B cell (primary cell): ENCODE measurements around the gene IER2. TPM values are rescaled to one million over a fixed set of nuclear protein-coding genes. Genes with fewer than 3 reads are reported as not detected.

Source experiments
- ATAC-seq: fragments of 200-7000 bp; cut with Tn5 transposase; one replicate; pipeline ENCODE4 v1.10.0; 2021; ENCODE audit warnings: low read depth, mild to moderate bottlenecking, moderate number of reproducible peaks, moderate library complexity
- CTCF ChIA-PET: fragments of 350-600 bp; sonication (Branson Sonifier 250); formaldehyde crosslinking; loops from one replicate; lab custom pipeline; 2021; ENCODE audit warnings: antibody characterized with exemption, inconsistent platforms; lab: Charles Lee
- POLR2A ChIA-PET: fragments of 350-600 bp; sonication (Branson Sonifier 250); formaldehyde crosslinking; loops from one replicate; lab custom pipeline; 2021; ENCODE audit warnings: antibody characterized with exemption; lab: Charles Lee
- DNase-seq: peaks from one replicate; pipeline ENCODE4 v3.0.0; 2013
- H2AFZ ChIP-seq: 2 replicates; pipeline ENCODE4 v1.6.1; 2012; ENCODE audit warnings: mild to moderate bottlenecking, low read depth, low read length; ENCODE audit not compliant: insufficient read depth, poor library complexity, severe bottlenecking
- H3K27ac ChIP-seq, 2 donors: 1 replicate in 1 of 2; 2 replicates in 1 of 2; pipeline ENCODE4 v1.5.1; 2012 to 2013; ENCODE audit warnings: low read length in 2 of 2, mild to moderate bottlenecking in 2 of 2, moderate library complexity in 1 of 2
- H3K27me3 ChIP-seq, 4 experiments: fragments of 200-600 bp in 1 of 4; sonication (generic) in 1 of 4; replicated peaks in 1 of 4; 1 replicate in 2 of 4; 2 replicates in 2 of 4; pipeline versions ENCODE4 v1.6.1 to v1.7.0; 2013 to 2016; ENCODE audit warnings: low read length in 3 of 4, mild to moderate bottlenecking in 2 of 4, mixed read lengths in 1 of 4, moderate library complexity in 1 of 4; ENCODE audit not compliant: insufficient read depth in 4 of 4, control insufficient read depth in 3 of 4; ENCODE audit errors: control extremely low read depth in 1 of 4
- H3K36me3 ChIP-seq, 2 experiments: replicated peaks in 1 of 2; 1 replicate in 1 of 2; 2 replicates in 1 of 2; pipeline versions ENCODE4 v1.6.1 to v1.7.1; 2013; ENCODE audit warnings: low read length in 1 of 2; ENCODE audit not compliant: insufficient read depth in 2 of 2, control insufficient read depth in 1 of 2; ENCODE audit errors: control extremely low read depth in 1 of 2, extremely low read depth in 1 of 2
- H3K4me1 ChIP-seq, 2 donors: fragments of 200-600 bp in 1 of 2; sonication (generic) in 1 of 2; 1 replicate in 1 of 2; 2 replicates in 1 of 2; pipeline versions ENCODE4 v1.5.1 to v1.6.1; 2013 to 2017; ENCODE audit warnings: low read length in 2 of 2; ENCODE audit not compliant: control insufficient read depth in 2 of 2, insufficient read depth in 2 of 2
- H3K4me2 ChIP-seq: replicated peaks from 2 replicates; pipeline ENCODE3; 2012; ENCODE audit warnings: mild to moderate bottlenecking, low read depth, low read length; ENCODE audit not compliant: poor library complexity, severe bottlenecking
- H3K4me3 ChIP-seq, 5 experiments: fragments of 200-600 bp in 1 of 5; sonication (generic) in 1 of 5; 1 replicate in 3 of 5; 2 replicates in 2 of 5; pipeline versions ENCODE4 v1.5.1 to v1.7.0; 2011 to 2016; ENCODE audit warnings: low read length in 4 of 5, mild to moderate bottlenecking in 4 of 5, low read depth in 2 of 5, control low read depth in 1 of 5, moderate library complexity in 1 of 5; ENCODE audit not compliant: insufficient read depth in 1 of 5; ENCODE audit errors: control extremely low read depth in 1 of 5, extremely low read depth in 1 of 5
- H3K79me2 ChIP-seq: fragments of 200-600 bp; sonication (generic); one replicate; pipeline ENCODE4 v1.6.0; 2016; ENCODE audit warnings: low read length; ENCODE audit not compliant: control insufficient read depth, insufficient read depth
- H3K9ac ChIP-seq: fragments of 200-600 bp; sonication (generic); 2 replicates; pipeline ENCODE4 v1.6.1; 2017; ENCODE audit warnings: mild to moderate bottlenecking, low read length, moderate library complexity
- H3K9me3 ChIP-seq, 3 donors: one replicate each; pipeline versions ENCODE4 v1.6.1 to v1.7.1; 2013; ENCODE audit warnings: low read length in 2 of 3; ENCODE audit not compliant: control insufficient read depth in 2 of 3, insufficient read depth in 1 of 3; ENCODE audit errors: control extremely low read depth in 1 of 3
- H4K20me1 ChIP-seq: 2 replicates; pipeline ENCODE4 v1.6.0; 2012; ENCODE audit warnings: mild to moderate bottlenecking, low read length; ENCODE audit not compliant: insufficient read depth, control insufficient read depth, poor library complexity, severe bottlenecking
- H3K27ac Mint-ChIP-seq: one replicate; pipeline ENCODE4 v1.8.0; 2021; ENCODE audit warnings: mixed read lengths
- H3K27me3 Mint-ChIP-seq: one replicate; pipeline ENCODE4 v1.8.0; 2021; ENCODE audit warnings: mixed read lengths
- H3K4me1 Mint-ChIP-seq: one replicate; pipeline ENCODE4 v1.8.0; 2021; ENCODE audit warnings: mixed read lengths
- H3K4me3 Mint-ChIP-seq: one replicate; pipeline ENCODE4 v1.8.0; 2021; ENCODE audit warnings: mixed read lengths
- H3K9me3 Mint-ChIP-seq: one replicate; pipeline ENCODE4 v1.8.0; 2022; ENCODE audit warnings: mixed read lengths; ENCODE audit not compliant: insufficient read depth
- CTCF ChIP-seq: fragments of 200-600 bp; IDR thresholded peaks from one replicate; pipeline ENCODE4 v1.8.0; 2022; ENCODE audit warnings: antibody characterized with exemption, mild to moderate bottlenecking
- EZH2 ChIP-seq: IDR thresholded peaks from 2 replicates; pipeline ENCODE4 v1.6.1; 2012; ENCODE audit warnings: borderline replicate concordance, low read depth, mild to moderate bottlenecking, moderate library complexity, low read length; ENCODE audit not compliant: insufficient read depth, poor library complexity, severe bottlenecking
- WGBS: methylation state at CpG from one replicate; pipeline ENCODE4 v1.1.5; 2013; ENCODE audit warnings: missing lambda C conversion rate; ENCODE audit not compliant: insufficient coverage; 5-methylcytosine and 5-hydroxymethylcytosine counted together
- intact Hi-C: fragments of 100-400 bp; cut with micrococcal nuclease; formaldehyde crosslinking; loops from one replicate; pipeline ENCODE4 v1.10.0; 2022
- polyA plus RNA-seq: library from polyadenylated mRNA; depleted of rRNA; stranded (reverse); fragments of >200 nt; gene quantifications from 2 replicates; pipeline ENCODE4 v1.2.3, GENCODE V29; 2012
- total RNA-seq, 2 donors: library from RNA; stranded (reverse); fragments of 120-200 nt in 1 of 2; gene quantifications; 1 replicate in 1 of 2; 2 replicates in 1 of 2; pipeline versions ENCODE4 v1.2.3 to v1.2.4, GENCODE V29; 2013 to 2022

Gene IER2
- total and polyA plus RNA-seq, 2 donors (not counting 1 experiment from before 2014, with no cell fraction given), result 189 to 2,152 TPM

DNA sequence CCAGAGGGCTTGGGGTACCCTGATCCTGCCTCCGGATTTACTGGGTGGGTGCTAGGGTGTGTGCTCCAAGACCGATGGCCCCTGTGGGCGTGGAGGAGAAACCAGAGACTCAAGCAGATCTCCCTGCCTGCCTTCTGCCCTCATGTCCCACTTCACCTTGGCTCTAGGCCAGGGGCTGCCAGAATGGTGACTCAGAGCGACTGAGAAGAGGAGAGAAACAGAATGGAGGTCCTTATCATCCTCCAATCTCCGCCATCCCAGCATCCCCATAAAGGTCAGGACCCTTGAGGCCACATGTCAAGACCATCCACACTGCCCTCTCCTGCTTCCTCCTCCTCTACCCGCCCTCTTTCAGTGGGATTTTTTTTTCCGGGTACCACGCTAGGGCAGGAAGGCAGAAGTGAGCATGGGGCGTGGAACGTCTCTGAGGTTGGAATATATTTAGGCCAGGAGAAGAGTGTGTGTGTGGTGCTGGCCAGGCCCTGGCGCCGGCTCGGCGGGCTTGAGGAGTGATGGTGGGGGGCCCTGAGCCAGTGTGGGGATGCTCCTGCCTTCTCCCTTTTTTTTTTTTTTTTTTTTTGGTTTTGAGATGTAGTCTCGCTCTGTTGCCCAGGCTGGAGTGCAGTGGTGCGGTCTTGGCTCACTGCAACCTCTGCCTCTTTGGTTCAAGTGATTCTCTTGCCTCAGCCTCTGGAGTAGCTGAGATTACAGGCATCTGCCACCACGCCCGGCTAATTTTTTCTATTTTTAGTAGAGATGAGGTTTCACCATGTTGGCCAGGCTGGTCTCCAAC lies 22.3 kb downstream of the IER2 start:
- Mint-ChIP-seq H3K9me3 (no peaks in the 10 kb centered on the region), H3K4me3 (peak overlapping the region; percentile 75), H3K4me1 (peaks cover 60% of the 10 kb centered on the region), H3K27me3 (no peaks in the 10 kb centered on the region), H3K27ac (peak overlapping the region; percentile 93)
- peak overlapping the region; percentile 56 for H3K4me2 ChIP-seq
- peak overlapping the region; percentile 61 for H2AFZ ChIP-seq
- H3K9me3 ChIP-seq, result no peaks in the 10 kb centered on the region
- H3K27me3 ChIP-seq, result no peaks in the 10 kb centered on the region
- H3K4me3 ChIP-seq, result peak overlapping the region in 1 of 5 experiments; percentile 12
- DNase-seq, result peak; percentile 46
- H3K27ac ChIP-seq, result peak overlapping the region; percentile 59 to 72
- WGBS, result 27% methylated on average over 5 of the region's 18 CpGs
- H3K79me2 ChIP-seq, result peaks cover 46% of the 10 kb centered on the region
- H3K36me3 ChIP-seq, result no peaks in the 10 kb centered on the region
- no peaks in the 10 kb centered on the region for H4K20me1 ChIP-seq
- intact Hi-C loops, result no loop called here
- no peak for ATAC-seq
- H3K4me1 ChIP-seq, result peaks cover 58 to 74% of the 10 kb centered on the region in 2 donors
- CTCF ChIA-PET, result interaction anchor here (1.5 to 2.9 kb wide), 2 partner anchors 16 to 17 kb away, joined by 4 to 31 read pairs; no protein-coding TSS in a partner anchor
- peak overlapping the region; percentile 14 for H3K9ac ChIP-seq
- POLR2A ChIA-PET, result interaction anchor here (1.1 to 1.6 kb wide), 4 partner anchors 11 to 575 kb away, joined by 3 to 8 read pairs (median 4); a partner anchor contains a TSS
- TF ChIP-seq EZH2 (no peak), CTCF (no peak)
